Effector memory CD8-positive, alpha-beta T cell (primary cell): ENCODE measurements around the gene EVPLL.
A peak's percentile ranks its signal among the peaks of the same experiment; 100 is the strongest.
"Not testable (repeated sequence)": the region's sequence is repeated elsewhere in the genome, so short reads cannot be mapped to it uniquely, and the experiment has no call there.

Source experiments
- ATAC-seq: fragments of 150-1000 bp; cut with Tn5 transposase; replicated peaks from 2 replicates; pipeline ENCODE4 v1.10.0; 2021; ENCODE audit warnings: mild to moderate bottlenecking, moderate library complexity
- DNase-seq, 3 experiments: peaks; one replicate each; pipeline ENCODE4 v3.0.0; 2021
- H3K27ac Mint-ChIP-seq, 2 donors: one replicate each; pipeline ENCODE4 v1.8.0; 2022; ENCODE audit warnings: mild to moderate bottlenecking in 2 of 2, mixed read lengths in 2 of 2, moderate library complexity in 2 of 2
- H3K27me3 Mint-ChIP-seq, 2 donors: one replicate each; pipeline ENCODE4 v1.8.0; 2022; ENCODE audit warnings: mixed read lengths in 2 of 2
- H3K36me3 Mint-ChIP-seq: one replicate; pipeline ENCODE4 v1.8.0; 2022; ENCODE audit warnings: mild to moderate bottlenecking, moderate library complexity, mixed read lengths; ENCODE audit not compliant: insufficient read depth
- H3K4me1 Mint-ChIP-seq, 2 donors: one replicate each; pipeline ENCODE4 v1.8.0; 2022; ENCODE audit warnings: low read depth in 2 of 2, mixed read lengths in 2 of 2
- H3K4me3 Mint-ChIP-seq, 2 donors: one replicate each; pipeline ENCODE4 v1.8.0; 2022; ENCODE audit warnings: mild to moderate bottlenecking in 2 of 2, mixed read lengths in 2 of 2, moderate library complexity in 2 of 2
- H3K9me3 Mint-ChIP-seq, 2 donors: one replicate each; pipeline ENCODE4 v1.8.0; 2022; ENCODE audit warnings: mixed read lengths in 2 of 2

EVPLL gene

GRCh38 chr17:18381953-18382245, 4.3 kb downstream of the EVPLL start:
- no peak overlapping the region for H3K27ac Mint-ChIP-seq
- H3K4me3 Mint-ChIP-seq: peak overlapping the region; percentile 5 to 13
- DNase-seq (no peak), ATAC-seq (no peak)
- H3K27me3 Mint-ChIP-seq: peaks cover 12 to 26% of the 10 kb centered on the region in 2 donors
- no peaks in the 10 kb centered on the region for H3K9me3 Mint-ChIP-seq
- H3K4me1 Mint-ChIP-seq: peaks cover 0 to 14% of the 10 kb centered on the region in 2 donors
- no peaks in the 10 kb centered on the region for H3K36me3 Mint-ChIP-seq

- peak overlapping the region; percentile 41 to 60 for H3K4me3 Mint-ChIP-seq
- ATAC-seq (no peak), DNase-seq (no peak)
- peaks cover 12 to 26% of the 10 kb centered on the region in 2 donors for H3K27me3 Mint-ChIP-seq
- no peaks in the 10 kb centered on the region for H3K9me3 Mint-ChIP-seq
- H3K36me3 Mint-ChIP-seq: no peaks in the 10 kb centered on the region
- H3K4me1 Mint-ChIP-seq: peaks cover 0 to 11% of the 10 kb centered on the region in 2 donors
- H3K27ac Mint-ChIP-seq: no peak overlapping the region
Observed at GRCh38 chr17:18382441-18383078, 5.0 kb downstream of the EVPLL start.

- H3K4me1 Mint-ChIP-seq: not testable (repeated sequence)
Observed at GRCh38 chr17:18383079-18383481, 5.5 kb downstream of the EVPLL start.

GRCh38 chr17:18384271-18384670, 6.7 kb downstream of the EVPLL start:
- Mint-ChIP-seq H3K4me3 (peak overlapping the region in 1 of 2 donors; percentile 15), H3K27me3 (peaks cover 12 to 26% of the 10 kb centered on the region in 2 donors), H3K27ac (peak overlapping the region in 1 of 2 donors; percentile 53)
- H3K36me3 Mint-ChIP-seq, H3K9me3 Mint-ChIP-seq, H3K4me1 Mint-ChIP-seq, DNase-seq, ATAC-seq: not testable (repeated sequence)

More at GRCh38 chr17:18383079-18383481, 5.5 kb downstream of the EVPLL start:
- H3K36me3 Mint-ChIP-seq, H3K27ac Mint-ChIP-seq, H3K9me3 Mint-ChIP-seq: not testable (repeated sequence)
- DNase-seq (peak in 1 of 3 experiments; percentile 12), ATAC-seq (peak; percentile 80)
- Mint-ChIP-seq H3K4me3 (peak overlapping the region; percentile 41 to 60), H3K27me3 (peaks cover 12 to 26% of the 10 kb centered on the region in 2 donors)

GRCh38 chr17:18387583-18387982, 10.0 kb downstream of the EVPLL start:
- DNase-seq, H3K4me3 Mint-ChIP-seq, ATAC-seq, H3K36me3 Mint-ChIP-seq, H3K9me3 Mint-ChIP-seq, H3K4me1 Mint-ChIP-seq, H3K27ac Mint-ChIP-seq, H3K27me3 Mint-ChIP-seq: not testable (repeated sequence)

- not testable (repeated sequence) for H3K4me3 Mint-ChIP-seq, H3K4me1 Mint-ChIP-seq, ATAC-seq, H3K36me3 Mint-ChIP-seq, H3K27me3 Mint-ChIP-seq, H3K9me3 Mint-ChIP-seq, DNase-seq, H3K27ac Mint-ChIP-seq
Observed at GRCh38 chr17:18388266-18388665, 10.7 kb downstream of the EVPLL start.

- not testable (repeated sequence) for H3K4me1 Mint-ChIP-seq, ATAC-seq, H3K27me3 Mint-ChIP-seq, H3K4me3 Mint-ChIP-seq, H3K9me3 Mint-ChIP-seq, DNase-seq, H3K27ac Mint-ChIP-seq, H3K36me3 Mint-ChIP-seq
Observed at GRCh38 chr17:18388728-18389127, 11.2 kb downstream of the EVPLL start.

- DNase-seq, H3K9me3 Mint-ChIP-seq, H3K4me1 Mint-ChIP-seq, H3K27me3 Mint-ChIP-seq, ATAC-seq, H3K27ac Mint-ChIP-seq, H3K36me3 Mint-ChIP-seq, H3K4me3 Mint-ChIP-seq: not testable (repeated sequence)
Observed at GRCh38 chr17:18401872-18402590, 24.5 kb downstream of the EVPLL start.

- not testable (repeated sequence) for H3K4me1 Mint-ChIP-seq, ATAC-seq, H3K9me3 Mint-ChIP-seq, H3K27ac Mint-ChIP-seq, H3K27me3 Mint-ChIP-seq, DNase-seq, H3K4me3 Mint-ChIP-seq, H3K36me3 Mint-ChIP-seq
Observed at GRCh38 chr17:18403166-18403565, 25.6 kb downstream of the EVPLL start.

GRCh38 chr17:18403604-18404003, 26.0 kb downstream of the EVPLL start:
- not testable (repeated sequence) for DNase-seq, H3K4me1 Mint-ChIP-seq, H3K9me3 Mint-ChIP-seq, H3K36me3 Mint-ChIP-seq, H3K27me3 Mint-ChIP-seq, H3K4me3 Mint-ChIP-seq, H3K27ac Mint-ChIP-seq, ATAC-seq

- not testable (repeated sequence) for H3K36me3 Mint-ChIP-seq, H3K4me3 Mint-ChIP-seq, H3K9me3 Mint-ChIP-seq, DNase-seq, H3K27me3 Mint-ChIP-seq, H3K27ac Mint-ChIP-seq
- H3K4me1 Mint-ChIP-seq: peaks cover 14 to 17% of the 10 kb centered on the region in 2 donors
- ATAC-seq: peak; percentile 20
Observed at GRCh38 chr17:18408906-18409305, 31.3 kb downstream of the EVPLL start.

GRCh38 chr17:18409321-18409720, 31.7 kb downstream of the EVPLL start:
- not testable (repeated sequence) for H3K9me3 Mint-ChIP-seq, H3K36me3 Mint-ChIP-seq, DNase-seq, H3K4me3 Mint-ChIP-seq, H3K27me3 Mint-ChIP-seq, ATAC-seq, H3K27ac Mint-ChIP-seq
- H3K4me1 Mint-ChIP-seq: peaks cover 14 to 17% of the 10 kb centered on the region in 2 donors

GRCh38 chr17:18410736-18411135, 33.2 kb downstream of the EVPLL start:
- H3K27ac Mint-ChIP-seq: peak overlapping the region; percentile 88 to 95
- peaks cover 14 to 17% of the 10 kb centered on the region in 2 donors for H3K4me1 Mint-ChIP-seq
- H3K9me3 Mint-ChIP-seq, H3K36me3 Mint-ChIP-seq, H3K27me3 Mint-ChIP-seq, DNase-seq, ATAC-seq: not testable (repeated sequence)
- H3K4me3 Mint-ChIP-seq: peak overlapping the region; percentile 85 to 96

- Mint-ChIP-seq H3K4me1 (peaks cover 14 to 17% of the 10 kb centered on the region in 2 donors), H3K27ac (peak overlapping the region; percentile 88 to 95), H3K4me3 (peak overlapping the region; percentile 85 to 96)
- H3K36me3 Mint-ChIP-seq, H3K9me3 Mint-ChIP-seq, H3K27me3 Mint-ChIP-seq: not testable (repeated sequence)
- peak in 1 of 3 experiments; percentile 1 for DNase-seq
- ATAC-seq: peak; percentile 15
Observed at GRCh38 chr17:18411377-18411864, 33.8 kb downstream of the EVPLL start.
